Lower lobe of right lung (tissue), 2 donors: Measurements from ENCODE around the gene GAS6. TPM values are rescaled to one million over a fixed set of nuclear protein-coding genes. Genes with fewer than 3 reads are reported as not detected.
"Not testable (repeated sequence)": the region's sequence is repeated elsewhere in the genome, so short reads cannot be mapped to it uniquely, and the experiment has no call there.

Experiments used
- ATAC-seq, 2 donors: fragments of 200-7000 bp; cut with Tn5 transposase; one replicate each; pipeline ENCODE4 v1.9.1; 2020 to 2022; ENCODE audit warnings: mild to moderate bottlenecking in 2 of 2, moderate library complexity in 2 of 2
- DNase-seq: peaks from one replicate; pipeline ENCODE4 v3.0.0-alpha.2; 2020
- H3K27ac ChIP-seq: fragments of 200-600 bp; one replicate; pipeline ENCODE4 v1.8.0; 2022
- H3K27me3 ChIP-seq: fragments of 200-600 bp; one replicate; pipeline ENCODE4 v1.8.0; 2022; ENCODE audit warnings: low read depth
- H3K36me3 ChIP-seq: fragments of 200-600 bp; one replicate; pipeline ENCODE4 v1.8.0; 2022; ENCODE audit warnings: mild to moderate bottlenecking
- H3K4me1 ChIP-seq: fragments of 200-600 bp; one replicate; pipeline ENCODE4 v1.8.0; 2022
- H3K4me3 ChIP-seq: fragments of 200-600 bp; one replicate; pipeline ENCODE4 v1.8.0; 2022; ENCODE audit warnings: mild to moderate bottlenecking
- H3K9me3 ChIP-seq: fragments of 200-600 bp; one replicate; pipeline ENCODE4 v1.8.0; 2022
- CTCF ChIP-seq: fragments of 200-600 bp; IDR thresholded peaks from one replicate; pipeline ENCODE4 v1.8.0; 2022; ENCODE audit warnings: antibody characterized with exemption, mild to moderate bottlenecking
- intact Hi-C: fragments of 100-400 bp; cut with DNase I; formaldehyde crosslinking; loops from one replicate; pipeline ENCODE4 v1.11.0; 2022
- total RNA-seq: library from RNA; stranded (reverse); fragmentation: NEBNext Ultra II Directional; extraction: Animal tissue kit (Norgen Biotek cat#: 25700); gene quantifications from one replicate; pipeline ENCODE4 v1.2.1, GENCODE V29; 2021
- donor health status: DM: no; HTN: yes; CAD: no; lungs with severe emphysema.

The GAS6 gene
- total RNA-seq, 1 donor from 2014 or later: 111 TPM

- no peaks in the 10 kb centered on the region for H3K9me3 ChIP-seq
- no peak for TF ChIP-seq CTCF
- H3K27me3 ChIP-seq: no peaks in the 10 kb centered on the region
- peak in 1 of 2 donors; percentile 38 for ATAC-seq
- H3K27ac ChIP-seq: no peak overlapping the region
- intact Hi-C loops: no loop called here
- H3K4me1 ChIP-seq: peaks cover 10% of the 10 kb centered on the region
- H3K36me3 ChIP-seq: no peaks in the 10 kb centered on the region
- no peak for DNase-seq
- no peak overlapping the region for H3K4me3 ChIP-seq
Observed at GRCh38 chr13:113874579-113875428, 10.9 kb upstream of the GAS6 start.

GRCh38 chr13:113874177-113874576 is 10.3 kb upstream of the GAS6 start:
- Histone ChIP-seq H3K4me1 (peaks cover 4% of the 10 kb centered on the region), H3K9me3 (no peaks in the 10 kb centered on the region), H3K27ac (no peak overlapping the region), H3K27me3 (no peaks in the 10 kb centered on the region), H3K4me3 (no peak overlapping the region), H3K36me3 (no peaks in the 10 kb centered on the region)
- ATAC-seq (no peak), DNase-seq (no peak)
- TF ChIP-seq CTCF: no peak
- intact Hi-C loops: no loop called here

GRCh38 chr13:113869263-113869662 is 5.4 kb upstream of the GAS6 start:
- Histone ChIP-seq H3K27me3 (peaks cover 4% of the 10 kb centered on the region), H3K4me3 (no peak overlapping the region), H3K9me3 (no peaks in the 10 kb centered on the region), H3K4me1 (peaks cover 8% of the 10 kb centered on the region), H3K36me3 (no peaks in the 10 kb centered on the region), H3K27ac (no peak overlapping the region)
- intact Hi-C loops: no loop called here
- no peak for TF ChIP-seq CTCF
- ATAC-seq (no peak), DNase-seq (no peak)

GRCh38 chr13:113867913-113868312 is 4.0 kb upstream of the GAS6 start:
- DNase-seq, H3K9me3 ChIP-seq, H3K36me3 ChIP-seq, H3K27me3 ChIP-seq, intact Hi-C loops, H3K27ac ChIP-seq, H3K4me3 ChIP-seq: not testable (repeated sequence)
- H3K4me1 ChIP-seq: peaks cover 14% of the 10 kb centered on the region
- peak in 1 of 2 donors; percentile 45 for ATAC-seq

GRCh38 chr13:113865427-113865826 is 1.6 kb upstream of the GAS6 start:
- DNase-seq (no peak), ATAC-seq (no peak)
- Histone ChIP-seq H3K9me3 (no peaks in the 10 kb centered on the region), H3K27ac (no peak overlapping the region), H3K27me3 (peaks cover 4% of the 10 kb centered on the region), H3K36me3 (no peaks in the 10 kb centered on the region), H3K4me1 (peaks cover 38% of the 10 kb centered on the region), H3K4me3 (no peak overlapping the region)
- intact Hi-C loops: no loop called here
- no peak for TF ChIP-seq CTCF

GRCh38 chr13:113864273-113864890 is 506 bp upstream of the GAS6 start:
- TF ChIP-seq CTCF: no peak
- intact Hi-C loops: no loop called here
- no peaks in the 10 kb centered on the region for H3K36me3 ChIP-seq

More at GRCh38 chr13:113864273-113864890, 506 bp upstream of the GAS6 start:
- Histone ChIP-seq H3K4me3 (peak overlapping the region; percentile 75), H3K27me3 (peaks cover 4% of the 10 kb centered on the region), H3K9me3 (no peaks in the 10 kb centered on the region), H3K4me1 (peaks cover 42% of the 10 kb centered on the region), H3K27ac (peak overlapping the region; percentile 88)
- ATAC-seq (no peak), DNase-seq (no peak)
